Measurements from ENCODE around the gene SHB. TPM values are rescaled to one million over a fixed set of nuclear protein-coding genes. Genes with fewer than 3 reads are reported as not detected.

SHB gene
- total RNA-seq, 4 donors from 2014 or later = 9.7 to 17.5 (median 14.2) TPM

DNA sequence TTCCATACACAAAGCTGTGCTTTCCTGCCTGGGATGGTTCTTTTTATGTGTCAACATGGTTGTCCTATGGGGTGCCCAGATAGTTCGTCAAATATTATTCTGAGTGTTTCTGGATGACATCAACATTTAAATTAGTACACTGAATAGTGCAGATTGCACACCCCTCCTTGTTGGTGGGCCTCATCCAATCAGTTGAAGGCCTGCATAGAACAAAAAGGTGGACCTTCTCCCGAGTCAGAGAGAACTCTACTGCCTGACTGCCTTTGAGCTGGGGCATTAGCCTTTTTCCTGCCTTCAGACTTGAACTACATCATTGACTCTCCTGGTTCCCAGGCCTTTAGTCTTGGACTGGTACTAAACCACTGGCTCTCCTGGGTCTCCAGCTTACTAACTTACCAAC lies 80.4 kb downstream of the SHB start:
- no peak overlapping the region for H3K27ac ChIP-seq
- ATAC-seq = no peak

DNA sequence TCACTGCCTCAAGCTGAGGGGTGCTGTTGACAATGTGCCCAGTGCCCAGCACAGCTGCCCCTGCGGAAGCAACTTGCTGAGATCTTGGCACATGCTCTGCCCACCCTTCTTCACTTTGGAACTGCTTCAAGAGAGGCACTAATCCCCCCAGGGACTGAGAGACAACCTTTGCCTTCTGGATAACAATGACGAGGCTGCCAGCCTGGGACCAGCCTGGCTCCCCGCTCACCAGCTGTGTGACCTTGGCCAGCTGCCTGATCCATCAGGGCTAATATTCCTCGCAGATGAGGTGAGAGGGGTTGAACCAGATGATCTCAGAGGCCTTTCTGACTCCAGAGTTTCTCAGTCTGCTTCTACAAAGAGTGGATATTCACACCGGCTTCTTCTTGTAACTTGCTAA lies 81.0 kb downstream of the SHB start:
- Histone ChIP-seq H3K9me3 (no peaks in the 10 kb centered on the region), H3K4me3 (no peak overlapping the region), H3K36me3 (no peaks in the 10 kb centered on the region), H3K27ac (no peak overlapping the region), H3K4me1 (peaks cover 0 to 29% (median 9%) of the 10 kb centered on the region in 3 donors), H3K27me3 (no peaks in the 10 kb centered on the region)
- no peak for ATAC-seq
- TF ChIP-seq POLR2AphosphoS5 (IDR thresholded peaks at IDR 0.05) (no peak), POLR2A (IDR thresholded peaks at IDR 0.05) (no peak), EP300 (IDR thresholded peaks at IDR 0.05) (no peak), CTCF (IDR thresholded peaks at IDR 0.05) (no peak)
- 100% methylated on average over 1 to 2 of the region's 5 CpGs for WGBS, 2 donors (ENCODE audit: low coverage in 1 of 2)

More for the DNA sequence above, 80.4 kb downstream of the SHB start:
- H3K9me3 ChIP-seq = no peaks in the 10 kb centered on the region
- H3K27me3 ChIP-seq = no peaks in the 10 kb centered on the region
- no peak overlapping the region for H3K4me3 ChIP-seq
- peaks cover 0 to 32% (median 9%) of the 10 kb centered on the region in 3 donors for H3K4me1 ChIP-seq
- no peaks in the 10 kb centered on the region for H3K36me3 ChIP-seq
- 50 to 85% methylated on average over 2 of the region's 2 CpGs for WGBS, 2 donors (ENCODE audit: low coverage in 1 of 2)
- TF ChIP-seq POLR2A (IDR thresholded peaks at IDR 0.05) (no peak), POLR2AphosphoS5 (IDR thresholded peaks at IDR 0.05) (no peak), CTCF (IDR thresholded peaks at IDR 0.05) (no peak), EP300 (IDR thresholded peaks at IDR 0.05) (no peak)

GRCh38 chr9:37987467-37987981 lies 81.5 kb downstream of the SHB start:
- no peaks in the 10 kb centered on the region for H3K27me3 ChIP-seq
- H3K27ac ChIP-seq = no peak overlapping the region
- peaks cover 0 to 26% (median 9%) of the 10 kb centered on the region in 3 donors for H3K4me1 ChIP-seq
- whole genome bisulfite sequencing, 2 donors (ENCODE audit: low coverage in 1 of 2) = 94% methylated on average over 2 of the region's 7 CpGs; no CpG with 5 or more reads in 1 of the 2 donors
- ATAC-seq = no peak
- no peaks in the 10 kb centered on the region for H3K9me3 ChIP-seq
- TF ChIP-seq POLR2AphosphoS5 (IDR thresholded peaks at IDR 0.05) (no peak), CTCF (IDR thresholded peaks at IDR 0.05) (no peak), POLR2A (IDR thresholded peaks at IDR 0.05) (no peak), EP300 (IDR thresholded peaks at IDR 0.05) (no peak)
- no peak overlapping the region for H3K4me3 ChIP-seq
- H3K36me3 ChIP-seq = no peaks in the 10 kb centered on the region

- H3K27ac ChIP-seq = no peak overlapping the region
- WGBS, 2 donors (ENCODE audit: low coverage in 1 of 2) = 87% methylated on average over 8 of the region's 15 CpGs; no CpG with 5 or more reads in 1 of the 2 donors
- H3K36me3 ChIP-seq = no peaks in the 10 kb centered on the region
- H3K27me3 ChIP-seq = no peaks in the 10 kb centered on the region
- H3K9me3 ChIP-seq = no peaks in the 10 kb centered on the region
- no peak overlapping the region for H3K4me3 ChIP-seq
- TF ChIP-seq EP300 (IDR thresholded peaks at IDR 0.05) (no peak), POLR2AphosphoS5 (IDR thresholded peaks at IDR 0.05) (no peak), POLR2A (IDR thresholded peaks at IDR 0.05) (no peak), CTCF (IDR thresholded peaks at IDR 0.05) (no peak)
- peaks cover 0 to 26% (median 9%) of the 10 kb centered on the region in 3 donors for H3K4me1 ChIP-seq
- ATAC-seq = no peak
These were observed 82.2 kb downstream of the SHB start for GRCh38 chr9:37986771-37987258.

DNA sequence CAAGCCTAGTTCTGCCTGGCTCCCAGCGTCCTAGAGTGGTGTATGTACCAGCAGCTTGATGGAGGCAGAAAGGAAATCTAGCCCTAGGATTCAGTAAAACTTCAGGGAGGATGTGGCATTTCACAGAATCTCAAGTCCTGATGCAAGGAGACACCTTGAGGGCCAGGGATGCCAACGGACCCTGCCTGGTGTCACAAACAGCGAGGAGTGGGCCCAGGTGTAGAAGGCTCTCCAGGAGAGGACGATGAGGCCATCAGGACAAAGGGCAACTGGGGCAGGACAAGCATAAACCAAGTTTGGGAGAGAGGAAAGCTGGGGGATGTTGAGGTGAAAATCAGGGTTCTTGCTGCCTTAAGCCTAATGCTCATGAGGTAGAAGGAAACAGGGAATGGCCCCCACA lies 83.0 kb downstream of the SHB start:
- Histone ChIP-seq H3K36me3 (no peaks in the 10 kb centered on the region), H3K9me3 (no peaks in the 10 kb centered on the region), H3K4me1 (peaks cover 0 to 26% (median 9%) of the 10 kb centered on the region in 3 donors), H3K27me3 (no peaks in the 10 kb centered on the region), H3K27ac (no peak overlapping the region), H3K4me3 (no peak overlapping the region)
- WGBS, 2 donors (ENCODE audit: low coverage in 1 of 2) = 92 to 100% methylated on average over 2 to 3 of the region's 4 CpGs
- TF ChIP-seq POLR2A (IDR thresholded peaks at IDR 0.05) (no peak), POLR2AphosphoS5 (IDR thresholded peaks at IDR 0.05) (no peak), EP300 (IDR thresholded peaks at IDR 0.05) (no peak), CTCF (IDR thresholded peaks at IDR 0.05) (no peak)
- no peak for ATAC-seq
